DND-41 (cell line): Measurements from ENCODE around the gene SLC25A21.

Experiments
- ATAC-seq: fragments of 200-7000 bp; cut with Tn5 transposase; 3 replicates; pipeline ENCODE4 v1.9.1; 2021; ENCODE audit warnings: low read depth; ENCODE audit not compliant: insufficient read depth
- DNase-seq: peaks from one replicate; pipeline ENCODE4 v3.0.0-alpha.2; 2020
- H2AFZ ChIP-seq: 2 replicates; pipeline ENCODE4 v1.6.0; 2012; ENCODE audit warnings: low read depth, low read length
- H3K27ac ChIP-seq: 2 replicates; pipeline ENCODE4 v1.5.1; 2012; ENCODE audit warnings: low read length, inconsistent platforms
- H3K27me3 ChIP-seq: fragments of 200-600 bp; sonication (generic); 2 replicates; pipeline ENCODE4 v1.6.0; 2012; ENCODE audit warnings: low read length, mild to moderate bottlenecking, inconsistent platforms; ENCODE audit not compliant: insufficient read depth, poor library complexity
- H3K36me3 ChIP-seq: 2 replicates; pipeline ENCODE4 v1.5.1; 2012; ENCODE audit warnings: low read length, inconsistent platforms; ENCODE audit not compliant: insufficient read depth
- H3K4me1 ChIP-seq: 2 replicates; pipeline ENCODE4 v1.5.1; 2012; ENCODE audit warnings: mild to moderate bottlenecking, low read length; ENCODE audit not compliant: insufficient read depth
- H3K4me2 ChIP-seq: 2 replicates; pipeline ENCODE4 v1.6.0; 2012; ENCODE audit warnings: mild to moderate bottlenecking, moderate library complexity, low read length, inconsistent platforms; ENCODE audit not compliant: insufficient read depth
- H3K4me3 ChIP-seq, 2 experiments: fragments of 200-600 bp in 1 of 2; shearing (Covaris generic) in 1 of 2; 2 replicates each; pipeline ENCODE4 v1.5.1; 2012 to 2016; ENCODE audit warnings: inconsistent platforms in 2 of 2, low read length in 2 of 2, mild to moderate bottlenecking in 2 of 2, low read depth in 1 of 2, moderate library complexity in 1 of 2
- H3K79me2 ChIP-seq: 2 replicates; pipeline ENCODE4 v1.6.0; 2012; ENCODE audit warnings: low read length, inconsistent platforms; ENCODE audit not compliant: insufficient read depth
- H3K9ac ChIP-seq: 2 replicates; pipeline ENCODE4 v1.6.0; 2012; ENCODE audit warnings: low read depth, mild to moderate bottlenecking, inconsistent platforms, low read length, moderate library complexity
- H3K9me3 ChIP-seq: 2 replicates; pipeline ENCODE4 v1.5.1; 2012; ENCODE audit warnings: low read length, moderate library complexity, mild to moderate bottlenecking, inconsistent platforms; ENCODE audit not compliant: insufficient read depth, severe bottlenecking
- H4K20me1 ChIP-seq: 2 replicates; pipeline ENCODE4 v1.6.0; 2012; ENCODE audit warnings: low read length; ENCODE audit not compliant: insufficient read depth
- EZH2 ChIP-seq: IDR thresholded peaks from 3 replicates; pipeline ENCODE4 v1.6.1; 2012; ENCODE audit warnings: borderline replicate concordance, low read depth, mild to moderate bottlenecking, moderate library complexity, low read length, inconsistent platforms; ENCODE audit not compliant: severe bottlenecking
- TF ChIP-seq, protein P1 (sequence below): IDR thresholded peaks from 2 replicates; pipeline ENCODE4 v1.5.1; 2012; ENCODE audit warnings: borderline replicate concordance, low read length, moderate library complexity, mild to moderate bottlenecking; ENCODE audit not compliant: poor library complexity, severe bottlenecking; ENCODE audit errors: extremely low read depth

Gene SLC25A21

GRCh38 chr14:36946872-36947271 lies 225.5 kb downstream of the SLC25A21 start:
- peaks cover 14% of the 10 kb centered on the region for H3K27me3 ChIP-seq
- no peaks in the 10 kb centered on the region for H4K20me1 ChIP-seq
- no peaks in the 10 kb centered on the region for H3K36me3 ChIP-seq
- H3K27ac ChIP-seq: no peak overlapping the region
- TF ChIP-seq EZH2: no peak
- TF ChIP-seq, protein P1, sequence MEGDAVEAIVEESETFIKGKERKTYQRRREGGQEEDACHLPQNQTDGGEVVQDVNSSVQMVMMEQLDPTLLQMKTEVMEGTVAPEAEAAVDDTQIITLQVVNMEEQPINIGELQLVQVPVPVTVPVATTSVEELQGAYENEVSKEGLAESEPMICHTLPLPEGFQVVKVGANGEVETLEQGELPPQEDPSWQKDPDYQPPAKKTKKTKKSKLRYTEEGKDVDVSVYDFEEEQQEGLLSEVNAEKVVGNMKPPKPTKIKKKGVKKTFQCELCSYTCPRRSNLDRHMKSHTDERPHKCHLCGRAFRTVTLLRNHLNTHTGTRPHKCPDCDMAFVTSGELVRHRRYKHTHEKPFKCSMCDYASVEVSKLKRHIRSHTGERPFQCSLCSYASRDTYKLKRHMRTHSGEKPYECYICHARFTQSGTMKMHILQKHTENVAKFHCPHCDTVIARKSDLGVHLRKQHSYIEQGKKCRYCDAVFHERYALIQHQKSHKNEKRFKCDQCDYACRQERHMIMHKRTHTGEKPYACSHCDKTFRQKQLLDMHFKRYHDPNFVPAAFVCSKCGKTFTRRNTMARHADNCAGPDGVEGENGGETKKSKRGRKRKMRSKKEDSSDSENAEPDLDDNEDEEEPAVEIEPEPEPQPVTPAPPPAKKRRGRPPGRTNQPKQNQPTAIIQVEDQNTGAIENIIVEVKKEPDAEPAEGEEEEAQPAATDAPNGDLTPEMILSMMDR: no peak
- no peak overlapping the region for H3K9ac ChIP-seq
- ATAC-seq (no peak), DNase-seq (no peak)
- no peaks in the 10 kb centered on the region for H3K79me2 ChIP-seq
- no peak overlapping the region for H3K4me2 ChIP-seq
- H3K9me3 ChIP-seq: no peaks in the 10 kb centered on the region
- peaks cover 2% of the 10 kb centered on the region; the same call in 1 of the 2 replicates for H3K4me1 ChIP-seq
- H2AFZ ChIP-seq: no peak overlapping the region
- no peak overlapping the region for H3K4me3 ChIP-seq

GRCh38 chr14:36944307-36945010 lies 227.9 kb downstream of the SLC25A21 start:
- TF ChIP-seq, protein P1: no peak
- no peak for TF ChIP-seq EZH2
- Histone ChIP-seq H3K36me3 (no peaks in the 10 kb centered on the region), H3K27me3 (no peaks in the 10 kb centered on the region), H3K4me2 (no peak overlapping the region), H3K4me3 (no peak overlapping the region), H4K20me1 (no peaks in the 10 kb centered on the region), H2AFZ (no peak overlapping the region), H3K4me1 (peaks cover 2% of the 10 kb centered on the region; the same call in 1 of the 2 replicates), H3K9me3 (no peaks in the 10 kb centered on the region), H3K9ac (no peak overlapping the region), H3K79me2 (no peaks in the 10 kb centered on the region), H3K27ac (no peak overlapping the region)
- DNase-seq: no peak
- no peak for ATAC-seq

DNA sequence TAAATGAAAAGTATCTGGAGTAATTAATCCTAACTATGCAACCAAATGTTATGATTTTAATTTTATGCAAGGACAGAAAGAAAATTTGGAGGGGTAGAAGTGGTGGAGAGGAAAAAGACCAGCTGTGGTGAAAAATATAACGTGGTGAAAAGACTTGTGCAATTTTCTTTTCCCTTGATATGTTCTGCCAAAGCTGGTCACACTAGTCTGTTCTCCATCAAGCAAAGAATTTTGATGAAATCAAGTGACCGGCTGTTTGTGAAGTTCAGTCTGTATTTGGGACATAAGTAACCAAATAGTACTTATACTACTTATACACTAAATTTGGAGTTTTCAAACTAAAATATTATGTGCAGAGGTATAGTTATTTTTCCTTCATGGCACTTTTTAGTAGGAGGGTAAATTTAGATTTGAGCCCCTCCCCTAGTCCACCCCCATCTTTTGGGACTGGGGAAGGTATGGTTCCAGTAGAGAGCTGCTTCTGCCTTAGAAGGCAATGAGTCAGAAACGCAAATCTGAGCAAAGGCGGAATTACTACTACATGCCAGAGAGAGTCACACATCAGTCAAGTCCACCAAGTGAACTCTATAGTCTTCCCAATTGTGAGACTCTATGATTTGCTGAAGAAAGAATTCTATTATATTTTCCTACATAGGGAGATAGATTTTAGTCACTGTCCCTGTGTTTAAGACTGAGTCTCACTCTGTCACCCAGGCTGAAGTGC lies 229.7 kb downstream of the SLC25A21 start:
- Histone ChIP-seq H2AFZ (no peak overlapping the region), H3K27me3 (no peaks in the 10 kb centered on the region), H3K4me2 (no peak overlapping the region), H3K79me2 (no peaks in the 10 kb centered on the region), H3K4me3 (no peak overlapping the region), H4K20me1 (no peaks in the 10 kb centered on the region), H3K9me3 (no peaks in the 10 kb centered on the region), H3K9ac (no peak overlapping the region), H3K36me3 (no peaks in the 10 kb centered on the region), H3K27ac (no peak overlapping the region), H3K4me1 (peaks cover 2% of the 10 kb centered on the region; the same call in 1 of the 2 replicates)
- TF ChIP-seq, protein P1: no peak
- no peak for DNase-seq
- ATAC-seq: no peak
